Suprapubic skin (tissue), 4 donors: Measurements from ENCODE around the gene HHAT. TPM values are rescaled to one million over a fixed set of nuclear protein-coding genes. Genes with fewer than 3 reads are reported as not detected.

ENCODE experiments used
- DNase-seq, 2 donors: peaks; one replicate each; pipeline ENCODE4 v3.0.0-alpha.2; 2019; ENCODE audit warnings: low spot score in 2 of 2
- H3K27ac ChIP-seq: fragments of 200-600 bp; sonication (generic); one replicate; pipeline ENCODE4 v1.5.1; 2019
- H3K27me3 ChIP-seq: fragments of 200-600 bp; sonication (generic); one replicate; pipeline ENCODE4 v1.5.1; 2019
- H3K36me3 ChIP-seq: fragments of 200-600 bp; sonication (generic); one replicate; pipeline ENCODE4 v1.5.1; 2019
- H3K4me1 ChIP-seq: fragments of 200-600 bp; sonication (generic); one replicate; pipeline ENCODE4 v1.5.1; 2019
- H3K4me3 ChIP-seq: fragments of 200-600 bp; sonication (generic); one replicate; pipeline ENCODE4 v1.5.1; 2019; ENCODE audit warnings: mild to moderate bottlenecking
- H3K9me3 ChIP-seq: fragments of 200-600 bp; sonication (generic); one replicate; pipeline ENCODE4 v1.5.1; 2019
- EP300 ChIP-seq: sonication (generic); formaldehyde crosslinking; IDR thresholded peaks from one replicate; pipeline ENCODE4 v1.6.1; 2017; ENCODE audit warnings: antibody characterized with exemption
- POLR2A ChIP-seq, 2 donors: fragments of 450-650 bp; IDR thresholded peaks; one replicate each; pipeline ENCODE4 v1.6.1; 2017; ENCODE audit warnings: antibody characterized with exemption in 2 of 2, mild to moderate bottlenecking in 2 of 2, moderate library complexity in 2 of 2
- POLR2AphosphoS5 ChIP-seq, 3 donors: sonication (generic); formaldehyde crosslinking; IDR thresholded peaks; one replicate each; pipeline ENCODE4 v1.6.1; 2017; ENCODE audit warnings: antibody characterized with exemption in 3 of 3
- WGBS: methylation state at CpG from one replicate; pipeline ENCODE4 v1.1.5; 2018; 5-methylcytosine and 5-hydroxymethylcytosine counted together
- total RNA-seq, 4 donors: library from RNA; depleted of rRNA; stranded (reverse); fragments of >200 nt; gene quantifications; one replicate each; pipeline ENCODE4 v1.1.0, GENCODE V29; 2016
- TF ChIP-seq, protein P1 (sequence below), 2 donors: fragments of 200-600 bp in 1 of 2; fragments of 450-650 bp in 1 of 2; sonication (generic) in 1 of 2; IDR thresholded peaks; one replicate each; pipeline ENCODE4 v1.5.1; 2016 to 2019; ENCODE audit warnings: antibody characterized with exemption in 2 of 2, mild to moderate bottlenecking in 1 of 2, moderate library complexity in 1 of 2

Gene HHAT
- total RNA-seq, 4 donors from 2014 or later = 4.1 to 20.0 (median 9.3) TPM

DNA sequence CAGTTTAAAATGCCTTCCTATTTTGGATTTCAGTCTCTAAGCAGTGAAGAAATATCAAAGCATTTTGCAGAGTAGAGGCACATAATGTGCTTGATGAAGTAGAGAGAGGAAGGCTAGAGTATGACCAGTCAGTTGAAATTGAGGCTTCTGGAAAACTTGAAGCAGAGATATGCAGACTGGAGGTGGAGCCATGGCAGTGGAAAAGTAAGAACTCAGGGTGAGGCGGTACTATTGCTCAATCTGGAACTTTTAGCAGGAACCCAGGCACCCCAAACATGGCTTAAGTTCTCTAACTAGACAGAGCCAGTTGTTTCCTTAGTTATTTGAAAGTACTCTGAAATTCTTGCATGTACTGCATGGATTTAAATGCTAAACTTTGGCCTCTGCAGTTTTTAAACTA is 288.6 kb downstream of the HHAT start:
- Histone ChIP-seq H3K36me3 (no peaks in the 10 kb centered on the region), H3K27me3 (no peaks in the 10 kb centered on the region), H3K9me3 (no peaks in the 10 kb centered on the region), H3K4me3 (no peak overlapping the region), H3K27ac (no peak overlapping the region), H3K4me1 (no peaks in the 10 kb centered on the region)
- WGBS = 60% methylated on average over 1 of the region's 1 CpG
- no peak for TF ChIP-seq POLR2AphosphoS5 (IDR thresholded peaks at IDR 0.05)
- TF ChIP-seq, protein P1, sequence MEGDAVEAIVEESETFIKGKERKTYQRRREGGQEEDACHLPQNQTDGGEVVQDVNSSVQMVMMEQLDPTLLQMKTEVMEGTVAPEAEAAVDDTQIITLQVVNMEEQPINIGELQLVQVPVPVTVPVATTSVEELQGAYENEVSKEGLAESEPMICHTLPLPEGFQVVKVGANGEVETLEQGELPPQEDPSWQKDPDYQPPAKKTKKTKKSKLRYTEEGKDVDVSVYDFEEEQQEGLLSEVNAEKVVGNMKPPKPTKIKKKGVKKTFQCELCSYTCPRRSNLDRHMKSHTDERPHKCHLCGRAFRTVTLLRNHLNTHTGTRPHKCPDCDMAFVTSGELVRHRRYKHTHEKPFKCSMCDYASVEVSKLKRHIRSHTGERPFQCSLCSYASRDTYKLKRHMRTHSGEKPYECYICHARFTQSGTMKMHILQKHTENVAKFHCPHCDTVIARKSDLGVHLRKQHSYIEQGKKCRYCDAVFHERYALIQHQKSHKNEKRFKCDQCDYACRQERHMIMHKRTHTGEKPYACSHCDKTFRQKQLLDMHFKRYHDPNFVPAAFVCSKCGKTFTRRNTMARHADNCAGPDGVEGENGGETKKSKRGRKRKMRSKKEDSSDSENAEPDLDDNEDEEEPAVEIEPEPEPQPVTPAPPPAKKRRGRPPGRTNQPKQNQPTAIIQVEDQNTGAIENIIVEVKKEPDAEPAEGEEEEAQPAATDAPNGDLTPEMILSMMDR (IDR thresholded peaks at IDR 0.05) = no peak
- TF ChIP-seq POLR2A (IDR thresholded peaks at IDR 0.05) = no peak
- no peak for TF ChIP-seq EP300
- DNase-seq = no peak

DNA sequence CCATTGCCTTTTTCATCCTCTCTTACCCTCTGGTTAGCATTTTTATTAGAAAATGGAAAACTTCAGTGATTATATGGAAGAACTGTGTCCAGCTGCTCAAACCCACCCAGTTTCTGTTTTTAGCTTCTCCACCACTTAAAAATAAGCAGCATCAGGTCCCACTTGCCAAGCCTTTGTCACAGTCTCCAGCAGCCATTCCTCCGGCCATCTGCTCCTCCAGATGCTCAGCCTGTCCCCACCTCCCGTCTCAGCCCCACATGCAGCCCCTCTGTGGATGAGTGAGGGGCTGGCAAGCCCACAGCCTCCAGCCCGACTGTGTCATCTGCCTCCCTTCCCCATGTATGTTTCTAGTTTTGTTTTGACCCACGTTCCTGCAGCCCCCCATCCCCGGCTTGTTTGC is 289.7 kb downstream of the HHAT start:
- H3K27ac ChIP-seq = no peak overlapping the region
- no peaks in the 10 kb centered on the region for H3K4me1 ChIP-seq
- WGBS = 72% methylated on average over 5 of the region's 5 CpGs
- DNase-seq = no peak
- H3K4me3 ChIP-seq = no peak overlapping the region
- no peaks in the 10 kb centered on the region for H3K27me3 ChIP-seq
- H3K9me3 ChIP-seq = no peaks in the 10 kb centered on the region
- TF ChIP-seq, protein P1 (IDR thresholded peaks at IDR 0.05) = no peak
- TF ChIP-seq POLR2A (IDR thresholded peaks at IDR 0.05) = no peak
- no peak for TF ChIP-seq EP300
- no peak for TF ChIP-seq POLR2AphosphoS5 (IDR thresholded peaks at IDR 0.05)
- no peaks in the 10 kb centered on the region for H3K36me3 ChIP-seq

DNA sequence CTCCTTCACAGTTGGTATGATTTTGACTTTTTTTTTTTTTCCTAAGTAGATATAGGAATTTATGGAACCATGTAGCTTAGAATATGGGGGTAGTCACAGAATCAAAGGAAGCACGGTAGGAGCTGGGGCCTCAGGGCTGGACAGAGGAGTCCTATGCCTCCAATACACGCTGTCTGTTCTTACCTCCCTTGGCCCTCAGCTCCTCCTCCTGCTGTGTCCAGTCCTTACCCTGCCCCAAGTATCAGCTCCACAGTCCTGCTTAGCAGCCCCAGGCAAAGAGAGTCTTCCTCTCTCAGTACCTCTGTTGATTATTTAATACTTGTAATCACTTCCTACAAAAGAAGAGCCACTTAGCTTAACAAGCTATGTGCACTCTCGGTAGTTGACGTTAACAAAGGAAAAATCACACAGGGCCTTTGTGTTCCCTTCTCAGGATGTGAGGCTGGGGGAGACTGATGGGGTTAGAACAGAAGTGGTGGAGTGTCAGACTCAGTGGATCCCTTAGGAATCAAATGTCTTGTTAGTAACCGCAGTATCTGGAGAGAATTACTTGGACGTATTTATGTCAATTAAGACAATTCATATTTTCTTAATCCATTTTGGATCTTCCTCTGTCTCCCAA is 292.3 kb downstream of the HHAT start:
- Histone ChIP-seq H3K27ac (no peak overlapping the region), H3K27me3 (no peaks in the 10 kb centered on the region), H3K36me3 (no peaks in the 10 kb centered on the region), H3K4me1 (no peaks in the 10 kb centered on the region), H3K9me3 (no peaks in the 10 kb centered on the region), H3K4me3 (no peak overlapping the region)
- WGBS = 86% methylated on average over 6 of the region's 6 CpGs
- no peak for DNase-seq
- TF ChIP-seq EP300 = no peak
- TF ChIP-seq POLR2A (IDR thresholded peaks at IDR 0.05) = no peak
- no peak for TF ChIP-seq POLR2AphosphoS5 (IDR thresholded peaks at IDR 0.05)
- TF ChIP-seq, protein P1 (IDR thresholded peaks at IDR 0.05) = no peak

DNA sequence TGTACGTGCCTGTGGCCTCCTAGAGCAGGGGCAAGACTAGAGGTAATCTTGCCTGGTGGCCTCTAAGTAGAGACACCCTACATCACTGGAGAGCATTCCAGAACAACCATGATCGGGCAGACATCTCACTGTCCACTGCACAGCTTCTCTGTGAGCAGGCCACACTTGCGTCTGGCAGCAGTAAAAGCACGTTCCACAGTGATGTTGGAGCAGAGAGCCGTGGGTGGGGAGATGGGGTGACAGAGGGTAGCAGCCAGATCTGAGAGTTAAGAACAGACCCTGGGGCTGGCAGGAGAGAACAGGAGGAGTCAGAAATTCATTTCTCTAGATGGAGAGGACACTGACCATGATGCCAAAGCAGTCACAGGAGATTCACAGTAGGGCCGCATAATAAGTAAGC is 293.0 kb downstream of the HHAT start:
- H3K27ac ChIP-seq = no peak overlapping the region
- H3K27me3 ChIP-seq = no peaks in the 10 kb centered on the region
- no peaks in the 10 kb centered on the region for H3K9me3 ChIP-seq
- H3K36me3 ChIP-seq = no peaks in the 10 kb centered on the region
- H3K4me1 ChIP-seq = no peaks in the 10 kb centered on the region
- 84% methylated on average over 6 of the region's 6 CpGs for WGBS
- no peak for DNase-seq
- no peak overlapping the region for H3K4me3 ChIP-seq
- TF ChIP-seq EP300 = no peak
- TF ChIP-seq, protein P1 (IDR thresholded peaks at IDR 0.05) = no peak
- no peak for TF ChIP-seq POLR2AphosphoS5 (IDR thresholded peaks at IDR 0.05)
- TF ChIP-seq POLR2A (IDR thresholded peaks at IDR 0.05) = no peak

DNA sequence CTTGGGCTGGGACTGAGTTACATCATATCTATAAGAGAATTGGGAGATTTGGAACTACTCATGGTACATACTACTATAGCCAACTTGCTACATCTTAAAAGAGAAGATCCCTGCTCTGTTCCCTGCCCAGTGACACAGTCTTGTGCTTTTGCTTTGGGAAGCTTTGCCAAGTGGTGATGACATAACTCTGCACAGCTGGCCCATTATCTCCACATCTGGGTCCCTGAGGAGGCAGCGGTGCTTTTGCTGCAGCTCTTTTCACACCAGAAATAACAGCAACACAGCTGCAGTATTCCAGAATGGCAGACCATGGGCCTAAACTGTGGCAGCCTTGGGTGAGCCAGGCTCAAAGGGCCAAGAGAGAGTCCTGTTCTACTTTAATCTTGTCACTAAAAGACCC is 296.0 kb downstream of the HHAT start:
- H3K27me3 ChIP-seq = no peaks in the 10 kb centered on the region
- H3K9me3 ChIP-seq = no peaks in the 10 kb centered on the region
- TF ChIP-seq, protein P1 (IDR thresholded peaks at IDR 0.05) = no peak
- TF ChIP-seq EP300 (no peak), POLR2AphosphoS5 (IDR thresholded peaks at IDR 0.05) (no peak), POLR2A (IDR thresholded peaks at IDR 0.05) (no peak)
- H3K4me1 ChIP-seq = no peaks in the 10 kb centered on the region
- no peak overlapping the region for H3K4me3 ChIP-seq
- WGBS = 60% methylated on average over 1 of the region's 1 CpG
- no peak for DNase-seq
- no peaks in the 10 kb centered on the region for H3K36me3 ChIP-seq
- no peak overlapping the region for H3K27ac ChIP-seq
